HepG2 (cell line): ENCODE results near the gene NHERF2. TPM values are rescaled to one million over a fixed set of nuclear protein-coding genes. Genes with fewer than 3 reads are reported as not detected.
A peak's percentile ranks its signal among the peaks of the same experiment; 100 is the strongest.

Experiments
- ATF6 ChIP-seq: sonication (generic); formaldehyde crosslinking; conservative IDR thresholded peaks from 2 replicates; pipeline ENCODE4 v1.4.0; 2020; ENCODE audit warnings: missing genetic modification reagents
- KDM3A ChIP-seq: IDR thresholded peaks from 2 replicates; pipeline ENCODE4 v1.6.1; 2018; ENCODE audit warnings: low read depth, missing compliant biosample characterization
- MXD4 ChIP-seq: IDR thresholded peaks from 2 replicates; pipeline ENCODE4 v1.6.1; 2016; ENCODE audit warnings: mild to moderate bottlenecking, missing biosample characterization, missing genetic modification reagents
- NFIB ChIP-seq: sonication (generic); formaldehyde crosslinking; IDR thresholded peaks from 2 replicates; pipeline ENCODE4 v1.9.0; 2021; ENCODE audit warnings: missing genetic modification reagents, mild to moderate bottlenecking, borderline replicate concordance
- PHF5A ChIP-seq: IDR thresholded peaks from one replicate; pipeline ENCODE4 v1.6.1; 2018; ENCODE audit warnings: low read depth, missing genetic modification reagents; ENCODE audit not compliant: unreplicated experiment
- TARDBP ChIP-seq: sonication (generic); formaldehyde crosslinking; IDR thresholded peaks from 2 replicates; pipeline ENCODE4 v1.8.0; 2022; ENCODE audit warnings: mild to moderate bottlenecking, missing genetic modification reagents
- TBX3 ChIP-seq: fragments of 450-650 bp; IDR thresholded peaks from 2 replicates; pipeline ENCODE4 v1.6.1; 2017; ENCODE audit warnings: antibody characterized with exemption, mild to moderate bottlenecking, inconsistent platforms, borderline replicate concordance
- ZGPAT ChIP-seq: IDR thresholded peaks from 2 replicates; pipeline ENCODE4 v1.6.1; 2016; ENCODE audit warnings: mild to moderate bottlenecking
- ZMAT5 ChIP-seq: sonication (generic); formaldehyde crosslinking; IDR thresholded peaks from 2 replicates; pipeline ENCODE4 v1.5.0; 2020; ENCODE audit warnings: mild to moderate bottlenecking, low read depth, missing genetic modification reagents, borderline replicate concordance
- ZNF281 ChIP-seq: sonication (generic); formaldehyde crosslinking; IDR thresholded peaks from 2 replicates; pipeline ENCODE4 v1.4.0; 2020; ENCODE audit warnings: missing genetic modification reagents, borderline replicate concordance
- ZNF646 ChIP-seq: sonication (generic); formaldehyde crosslinking; IDR thresholded peaks from 2 replicates; pipeline ENCODE4 v1.9.0; 2021; ENCODE audit warnings: mild to moderate bottlenecking, missing genetic modification reagents
- ZNF761 ChIP-seq: sonication (generic); formaldehyde crosslinking; conservative IDR thresholded peaks from 2 replicates; pipeline ENCODE4 v1.4.0; 2020; ENCODE audit warnings: mild to moderate bottlenecking, missing genetic modification reagents
- ZSCAN31 ChIP-seq: sonication (generic); formaldehyde crosslinking; IDR thresholded peaks from 2 replicates; pipeline ENCODE4 v1.5.0; 2020; ENCODE audit warnings: low read depth, mild to moderate bottlenecking, missing genetic modification reagents
- ZZZ3 ChIP-seq: sonication (generic); formaldehyde crosslinking; IDR thresholded peaks from 2 replicates; pipeline ENCODE4 v1.4.0; 2020; ENCODE audit warnings: missing genetic modification reagents, mild to moderate bottlenecking, borderline replicate concordance
- polyA plus RNA-seq, 8 experiments: library from polyadenylated mRNA; depleted of rRNA in 3 of 8; stranded (reverse) in 7 of 8; unstranded in 1 of 8; fragments of >200 nt; fragmentation: Illumina TruSeq in 4 of 8; extraction: Trizol in 4 of 8; gene quantifications; 2 replicates each; pipeline versions ENCODE4 v1.2.1 to v1.2.3, GENCODE V29; 2011 to 2016; ENCODE audit warnings: low read depth in 4 of 8, missing spikeins in 1 of 8, mixed read lengths in 1 of 8; ENCODE audit not compliant: insufficient read depth in 1 of 8
- total RNA-seq, 5 experiments: library from RNA; depleted of rRNA; stranded (reverse); fragments of >200 nt; fragmentation: Illumina TruSeq; extraction: Trizol; gene quantifications; 2 replicates each; pipeline ENCODE4 v1.2.3, GENCODE V29; 2016; ENCODE audit warnings: low read depth in 1 of 5

Gene NHERF2
- total and polyA plus RNA-seq, 2 of the 13 experiments (the other 11 are each of a cell fraction or from before 2014, with no cell fraction given), result 23.7 to 39.3 TPM

- TF ChIP-seq ZNF281 (0 out of 2 replicates have a peak, but pooled peaks have one; percentile 6), MXD4 (CRISPR knock-in tag) (peak; percentile 71), PHF5A (CRISPR knock-in tag) (peak; percentile 25), ZGPAT (peak; percentile 83), ATF6 (CRISPR knock-in tag) (no peak), TARDBP (CRISPR knock-in tag) (peak; percentile 85), KDM3A (CRISPR knock-in tag) (peak; percentile 28; the same call in 1 of the 2 replicates), TBX3 (no peak), ZSCAN31 (CRISPR knock-in tag) (peak; percentile 81), ZNF646 (CRISPR knock-in tag) (peak; percentile 55; the same call in 1 of the 2 replicates), ZNF761 (no peak; the same call in 1 of the 2 replicates), ZZZ3 (CRISPR knock-in tag) (0 out of 2 replicates have a peak, but pooled peaks have one; percentile 39), NFIB (CRISPR knock-in tag) (no peak), ZMAT5 (CRISPR knock-in tag) (no peak)
Measured at GRCh38 chr16:2047330-2048115, 20.8 kb downstream of the NHERF2 start, which contains the start of the genes NTHL1 and TSC2 (continued).
